Measurements from ENCODE around the gene PER3. TPM values are rescaled to one million over a fixed set of nuclear protein-coding genes. Genes with fewer than 3 reads are reported as not detected.

PER3 gene
- total RNA-seq, 1 experiment from 2014 or later = 9.0 TPM

DNA sequence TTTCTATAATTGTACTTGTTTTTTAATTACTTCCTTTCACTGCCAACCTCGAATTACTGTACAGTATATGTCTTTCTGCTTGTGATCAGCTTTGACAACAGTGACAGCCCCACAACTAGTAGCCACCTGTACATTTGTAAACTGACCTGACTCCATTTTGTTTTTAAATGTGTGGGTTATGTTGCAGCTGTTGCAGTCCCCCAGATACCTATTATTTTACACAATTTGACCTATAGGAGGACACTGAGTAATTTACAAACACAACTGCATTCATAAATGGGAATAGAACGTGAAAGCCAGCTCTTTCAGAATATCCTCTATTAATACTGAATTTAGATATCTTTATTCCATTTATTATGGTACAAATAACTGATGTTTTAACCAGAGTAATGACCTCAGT is 15.5 kb upstream of the PER3 start:
- peaks cover 6 to 14% (median 8%) of the 10 kb centered on the region in 3 experiments; a peak in 6 of 7 replicates for H3K36me3 Mint-ChIP-seq (ENCODE audit: insufficient read depth in 1 of 3, low read depth in 3 of 3)
- Histone ChIP-seq H3K9ac (ENCODE audit: extremely low read depth, insufficient read length, low read length) (no peak overlapping the region), H2BK120ac (ENCODE audit: low read depth, low read length, poor library complexity, severe bottlenecking) (no peak overlapping the region), H4K91ac (ENCODE audit: insufficient read length, low read depth, low read length) (no peak overlapping the region), H4K8ac (replicated peaks; ENCODE audit: insufficient read length, low read depth, low read length) (no peak overlapping the region), H4K20me1 (ENCODE audit: control insufficient read depth, insufficient read depth, insufficient read length) (no peaks in the 10 kb centered on the region), H3K4me2 (ENCODE audit: insufficient read depth, insufficient read length, low read length) (no peak overlapping the region), H3K79me2 (ENCODE audit: insufficient read depth, low read length) (peaks cover 3% of the 10 kb centered on the region; the same call in 1 of the 2 replicates), H3K4me1 (ENCODE audit: insufficient read depth, low read length) (peaks cover 3% of the 10 kb centered on the region; the same call in 1 of the 2 replicates), H3K18ac (ENCODE audit: insufficient read length, low read depth, low read length) (no peak overlapping the region), H3K56ac (ENCODE audit: insufficient read length, low read depth, low read length) (no peak overlapping the region), H2BK5ac (ENCODE audit: insufficient read length, low read length) (no peak overlapping the region), H2BK20ac (ENCODE audit: low read depth, low read length, poor library complexity, severe bottlenecking) (no peak overlapping the region), H3K27ac (ENCODE audit: insufficient read length, low read depth, low read length) (no peak overlapping the region), H2BK15ac (ENCODE audit: low read depth, low read length) (no peak overlapping the region), H3T11ph (ENCODE audit: low read length) (no peak overlapping the region), H2BK12ac (ENCODE audit: insufficient read length, low read depth, low read length) (no peak overlapping the region), H3K23me2 (ENCODE audit: insufficient read length, low read depth, low read length, poor library complexity, severe bottlenecking) (peaks cover 7% of the 10 kb centered on the region), H3K23ac (ENCODE audit: insufficient read length, low read depth, low read length) (no peak overlapping the region), H3K79me1 (ENCODE audit: insufficient read depth, low read depth, low read length, poor library complexity, severe bottlenecking) (peaks cover 5% of the 10 kb centered on the region), H2AFZ (ENCODE audit: low read length) (no peak overlapping the region), H3K4ac (ENCODE audit: low read depth, low read length) (no peak overlapping the region), H2AK5ac (ENCODE audit: insufficient read length, low read length) (no peak overlapping the region), H4K5ac (ENCODE audit: insufficient read length, low read depth, low read length) (no peak overlapping the region), H3K14ac (ENCODE audit: insufficient read depth, low read length) (no peak overlapping the region), H3K27me3 (ENCODE audit: insufficient read depth, low read length) (no peaks in the 10 kb centered on the region), H3K9me3 (ENCODE audit: control insufficient read depth, low read depth, low read length) (no peaks in the 10 kb centered on the region)
- H3K27ac Mint-ChIP-seq = no peak overlapping the region
- DNase-seq = no peak
- TF ChIP-seq, protein P1, sequence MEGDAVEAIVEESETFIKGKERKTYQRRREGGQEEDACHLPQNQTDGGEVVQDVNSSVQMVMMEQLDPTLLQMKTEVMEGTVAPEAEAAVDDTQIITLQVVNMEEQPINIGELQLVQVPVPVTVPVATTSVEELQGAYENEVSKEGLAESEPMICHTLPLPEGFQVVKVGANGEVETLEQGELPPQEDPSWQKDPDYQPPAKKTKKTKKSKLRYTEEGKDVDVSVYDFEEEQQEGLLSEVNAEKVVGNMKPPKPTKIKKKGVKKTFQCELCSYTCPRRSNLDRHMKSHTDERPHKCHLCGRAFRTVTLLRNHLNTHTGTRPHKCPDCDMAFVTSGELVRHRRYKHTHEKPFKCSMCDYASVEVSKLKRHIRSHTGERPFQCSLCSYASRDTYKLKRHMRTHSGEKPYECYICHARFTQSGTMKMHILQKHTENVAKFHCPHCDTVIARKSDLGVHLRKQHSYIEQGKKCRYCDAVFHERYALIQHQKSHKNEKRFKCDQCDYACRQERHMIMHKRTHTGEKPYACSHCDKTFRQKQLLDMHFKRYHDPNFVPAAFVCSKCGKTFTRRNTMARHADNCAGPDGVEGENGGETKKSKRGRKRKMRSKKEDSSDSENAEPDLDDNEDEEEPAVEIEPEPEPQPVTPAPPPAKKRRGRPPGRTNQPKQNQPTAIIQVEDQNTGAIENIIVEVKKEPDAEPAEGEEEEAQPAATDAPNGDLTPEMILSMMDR (conservative IDR thresholded peaks at IDR 0.05) = no peak
- H3K4me3 Mint-ChIP-seq = no peak overlapping the region
- no peaks in the 10 kb centered on the region; a peak in 1 of 5 replicates for H3K9me3 Mint-ChIP-seq
- no peaks in the 10 kb centered on the region for H3K27me3 Mint-ChIP-seq (ENCODE audit: low read depth)
- WGBS (ENCODE audit: extremely low coverage, insufficient read length, low lambda C conversion rate) = no CpG with 5 or more reads among the region's 2 CpGs
- H3K4me1 Mint-ChIP-seq = peaks cover 10 to 16% of the 10 kb centered on the region in 2 experiments

Measured in H9 (cell line).